Muscle layer of colon (tissue), 2 donors: ENCODE measurements around the gene CRB1.

Source experiments
- H3K27ac ChIP-seq: one replicate; pipeline ENCODE4 v1.7.0; 2013; ENCODE audit warnings: low read depth, mild to moderate bottlenecking, low read length, moderate library complexity
- H3K27me3 ChIP-seq, 2 donors: one replicate each; pipeline ENCODE4 v1.7.0; 2013; ENCODE audit warnings: low read length in 2 of 2, mild to moderate bottlenecking in 2 of 2; ENCODE audit not compliant: insufficient read depth in 2 of 2, control insufficient read depth in 1 of 2
- H3K36me3 ChIP-seq: one replicate; pipeline ENCODE4 v1.7.0; 2013; ENCODE audit warnings: mild to moderate bottlenecking, low read length; ENCODE audit not compliant: insufficient read depth
- H3K4me1 ChIP-seq: one replicate; pipeline ENCODE4 v1.7.0; 2013; ENCODE audit warnings: mild to moderate bottlenecking, low read length; ENCODE audit not compliant: insufficient read depth
- H3K4me3 ChIP-seq, 2 donors: one replicate each; pipeline ENCODE4 v1.7.0; 2013; ENCODE audit warnings: low read length in 2 of 2, low read depth in 1 of 2, mild to moderate bottlenecking in 1 of 2, moderate library complexity in 1 of 2
- H3K9ac ChIP-seq: one replicate; pipeline ENCODE4 v1.7.0; 2013; ENCODE audit warnings: low read length
- H3K9me3 ChIP-seq: one replicate; pipeline ENCODE4 v1.7.0; 2013; ENCODE audit warnings: mild to moderate bottlenecking, low read length
- donor health status: abdominal sarcoma.
- donor health status: Adenocarcinoma of cecum.

CRB1 gene

DNA sequence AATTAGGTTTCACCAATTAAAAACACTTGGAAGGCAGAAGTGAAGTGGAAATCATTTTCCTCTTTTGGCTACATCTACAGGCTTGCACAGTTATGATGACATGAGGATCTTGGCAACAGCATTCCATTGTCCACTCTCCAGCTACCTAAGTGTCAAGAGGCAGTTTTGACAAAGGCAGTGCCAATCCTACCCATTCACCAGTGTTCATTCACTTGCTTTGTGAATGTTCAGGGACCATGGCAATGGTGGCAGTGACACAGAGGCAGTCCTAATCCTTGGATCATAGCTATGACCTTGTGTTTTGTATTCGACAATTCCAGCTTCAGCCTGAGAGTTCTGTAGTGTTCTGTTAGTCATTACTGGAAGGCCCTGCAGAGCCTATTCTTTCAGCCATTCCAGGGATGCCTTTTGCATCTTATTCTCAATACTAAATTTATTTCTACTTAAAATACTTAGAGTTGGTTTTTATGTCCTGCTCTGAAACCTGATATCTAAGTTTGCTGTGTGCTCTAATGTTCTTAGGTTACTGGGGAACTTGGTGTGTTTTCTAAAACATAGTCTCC is 36.7 kb downstream of the CRB1 start:
- Histone ChIP-seq H3K4me1 (no peaks in the 10 kb centered on the region), H3K27ac (no peak overlapping the region), H3K36me3 (no peaks in the 10 kb centered on the region), H3K9me3 (no peaks in the 10 kb centered on the region), H3K4me3 (no peak overlapping the region), H3K27me3 (no peaks in the 10 kb centered on the region), H3K9ac (no peak overlapping the region)

DNA sequence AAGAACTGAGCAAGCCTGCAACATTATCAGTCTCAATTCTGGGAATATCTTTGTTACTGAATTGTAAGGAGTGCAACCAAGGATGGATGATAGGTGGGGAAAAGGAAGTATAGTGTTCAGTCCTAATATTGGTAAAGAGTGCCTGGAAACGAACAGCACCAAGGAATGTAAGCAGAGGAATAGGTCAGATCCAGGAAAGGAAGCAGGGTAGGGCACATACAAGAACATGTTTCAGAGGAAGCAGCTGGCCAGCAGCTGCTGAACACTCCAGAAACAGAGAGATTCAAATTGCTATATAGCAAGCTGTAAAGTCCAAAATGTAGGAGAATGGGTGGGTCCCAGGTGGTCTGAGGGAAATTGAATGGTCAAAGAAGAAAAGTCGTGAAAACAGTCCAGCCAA is 37.9 kb downstream of the CRB1 start:
- Histone ChIP-seq H3K9ac (no peak overlapping the region), H3K27me3 (no peaks in the 10 kb centered on the region), H3K4me1 (no peaks in the 10 kb centered on the region), H3K27ac (no peak overlapping the region), H3K9me3 (no peaks in the 10 kb centered on the region), H3K4me3 (no peak overlapping the region), H3K36me3 (no peaks in the 10 kb centered on the region)

DNA sequence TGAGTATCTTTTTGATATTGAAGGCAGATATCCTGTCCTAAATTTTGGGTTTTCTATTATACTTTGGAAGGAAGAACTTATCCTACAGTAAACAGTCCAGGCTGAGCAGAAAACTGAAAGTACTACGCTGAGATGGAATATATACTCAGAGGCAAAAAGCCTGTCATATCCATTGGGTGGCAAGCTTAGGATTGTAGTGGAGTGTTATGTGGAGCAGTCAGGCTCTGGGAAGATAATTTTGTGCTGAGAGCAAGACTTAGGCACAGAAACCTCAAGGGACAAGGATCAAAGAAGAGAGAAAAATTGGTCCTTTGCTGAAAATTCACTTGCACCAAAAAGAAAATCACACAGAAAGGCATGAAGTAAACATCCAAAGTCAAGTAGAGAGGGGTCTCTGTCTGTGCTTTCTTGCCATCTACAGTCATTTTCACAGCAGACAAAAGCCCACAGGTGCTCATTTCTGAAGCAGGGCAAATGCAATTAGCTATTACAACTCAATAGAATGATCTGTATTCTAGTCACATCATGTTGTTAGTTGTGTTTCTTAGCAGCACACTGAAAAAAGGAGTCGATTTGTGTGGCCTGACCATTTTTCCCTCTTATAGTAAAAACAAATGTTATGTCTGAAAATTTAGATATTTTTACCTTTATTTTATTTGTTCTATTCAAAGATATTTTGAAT is 38.5 kb downstream of the CRB1 start:
- Histone ChIP-seq H3K9ac (no peak overlapping the region), H3K9me3 (no peaks in the 10 kb centered on the region), H3K36me3 (no peaks in the 10 kb centered on the region), H3K4me3 (no peak overlapping the region), H3K27ac (no peak overlapping the region), H3K27me3 (no peaks in the 10 kb centered on the region), H3K4me1 (no peaks in the 10 kb centered on the region)

DNA sequence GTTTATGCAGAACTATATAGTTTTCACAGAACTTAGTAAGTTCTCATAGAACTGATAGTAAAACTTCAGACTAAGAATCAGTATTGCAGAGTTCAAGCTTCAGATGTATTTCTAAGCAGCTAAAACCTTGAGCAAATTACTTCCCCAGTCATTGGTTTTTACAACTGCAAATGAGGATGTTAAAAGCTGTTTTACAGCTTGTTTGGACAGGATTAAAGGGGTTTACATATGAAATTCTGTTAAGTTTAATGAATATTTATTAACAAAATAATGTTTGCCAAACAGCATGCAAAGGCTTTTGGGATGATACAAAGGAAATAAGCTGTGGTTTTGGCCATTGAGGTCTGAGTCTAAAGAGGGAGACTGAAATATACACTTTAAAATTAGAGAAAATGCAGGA is 39.1 kb downstream of the CRB1 start:
- Histone ChIP-seq H3K9ac (no peak overlapping the region), H3K4me1 (no peaks in the 10 kb centered on the region), H3K36me3 (no peaks in the 10 kb centered on the region), H3K27ac (no peak overlapping the region), H3K9me3 (no peaks in the 10 kb centered on the region), H3K4me3 (no peak overlapping the region), H3K27me3 (no peaks in the 10 kb centered on the region)

DNA sequence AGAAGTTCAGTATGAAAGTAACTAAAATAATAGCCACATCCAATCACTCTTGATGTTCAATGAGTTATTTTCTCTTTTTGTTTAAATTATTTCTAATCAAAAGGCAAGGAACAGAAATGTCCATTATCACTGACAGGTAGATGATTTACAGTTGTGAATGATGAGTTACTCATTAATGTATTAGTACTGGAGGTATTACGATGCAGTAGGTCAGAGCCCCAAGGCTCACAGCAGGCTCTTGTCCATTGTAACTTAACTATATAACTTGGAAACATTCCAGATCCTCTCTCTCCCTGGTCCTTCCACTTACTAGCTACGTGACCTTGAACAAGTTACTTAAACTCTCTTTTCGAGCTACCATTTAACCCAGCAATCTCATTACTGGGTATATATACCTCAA is 39.5 kb downstream of the CRB1 start:
- Histone ChIP-seq H3K9ac (no peak overlapping the region), H3K27ac (no peak overlapping the region), H3K36me3 (no peaks in the 10 kb centered on the region), H3K27me3 (no peaks in the 10 kb centered on the region), H3K9me3 (no peaks in the 10 kb centered on the region), H3K4me3 (no peak overlapping the region), H3K4me1 (no peaks in the 10 kb centered on the region)

DNA sequence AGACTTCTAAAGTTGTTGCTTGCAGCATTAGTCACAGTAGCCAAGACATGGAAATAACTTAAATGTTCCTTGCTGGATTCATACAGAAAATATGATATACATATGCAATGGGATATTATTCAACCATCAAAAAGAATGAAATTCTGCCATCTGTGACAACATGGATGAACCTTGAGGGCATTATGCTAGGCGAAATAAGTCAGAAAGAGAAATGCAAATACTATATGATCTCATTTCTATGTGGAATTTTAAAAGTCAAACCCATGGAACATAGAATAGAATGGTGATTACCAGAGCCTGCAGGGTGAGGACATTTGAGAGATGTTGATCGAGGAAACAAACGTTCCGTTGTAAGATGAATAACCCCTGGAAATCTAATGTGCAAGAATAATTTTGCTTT is 43.0 kb downstream of the CRB1 start:
- H3K27me3 ChIP-seq, result no peaks in the 10 kb centered on the region
- H3K9me3 ChIP-seq, result no peaks in the 10 kb centered on the region
- H3K36me3 ChIP-seq, result no peaks in the 10 kb centered on the region
- H3K9ac ChIP-seq, result no peak overlapping the region
- H3K4me1 ChIP-seq, result no peaks in the 10 kb centered on the region
- no peak overlapping the region for H3K27ac ChIP-seq
- H3K4me3 ChIP-seq, result no peak overlapping the region

DNA sequence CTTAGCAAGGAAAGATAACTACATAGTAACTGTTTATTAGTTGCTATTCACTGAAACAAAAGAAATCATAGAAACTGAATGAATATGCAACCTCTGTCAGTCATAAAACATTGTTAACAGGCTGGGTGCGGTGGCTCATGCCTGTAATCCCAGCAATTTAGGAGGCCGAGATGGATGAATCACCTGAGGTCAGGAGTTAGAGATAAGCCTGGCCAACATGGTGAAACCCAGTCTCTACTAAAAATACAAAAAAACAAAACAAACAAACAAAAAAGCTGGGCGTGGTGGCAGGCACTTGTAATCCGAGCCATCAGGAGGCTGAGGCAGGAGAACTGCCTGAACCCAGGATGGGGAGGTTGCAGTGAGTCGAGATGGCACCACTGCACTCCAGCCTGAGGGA is 44.1 kb downstream of the CRB1 start:
- Histone ChIP-seq H3K9ac (no peak overlapping the region), H3K9me3 (no peaks in the 10 kb centered on the region)

DNA sequence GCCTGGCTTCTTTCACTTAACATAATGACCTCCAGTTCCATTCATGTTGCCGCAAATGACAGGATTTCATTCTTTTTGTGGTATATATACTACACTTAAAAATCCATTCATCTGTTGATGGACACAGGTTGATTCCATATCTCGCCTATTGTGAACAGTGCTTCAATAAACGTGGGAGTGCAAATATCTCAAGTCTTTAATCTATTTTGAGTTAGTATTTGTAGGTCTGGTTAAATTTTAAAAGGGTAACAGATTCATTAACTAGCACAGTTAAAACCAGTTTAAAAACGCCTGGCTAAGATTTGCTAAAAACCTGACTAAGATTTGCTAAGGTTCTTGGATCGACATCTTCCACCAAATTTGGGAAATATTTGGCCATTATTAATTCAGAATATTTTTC is 45.7 kb downstream of the CRB1 start:
- no peaks in the 10 kb centered on the region for H3K4me1 ChIP-seq

More for the DNA sequence above, 44.1 kb downstream of the CRB1 start:
- H3K27ac ChIP-seq, result no peak overlapping the region
- H3K36me3 ChIP-seq, result no peaks in the 10 kb centered on the region
- no peaks in the 10 kb centered on the region for H3K4me1 ChIP-seq
- H3K4me3 ChIP-seq, result no peak overlapping the region
- H3K27me3 ChIP-seq, result no peaks in the 10 kb centered on the region

DNA sequence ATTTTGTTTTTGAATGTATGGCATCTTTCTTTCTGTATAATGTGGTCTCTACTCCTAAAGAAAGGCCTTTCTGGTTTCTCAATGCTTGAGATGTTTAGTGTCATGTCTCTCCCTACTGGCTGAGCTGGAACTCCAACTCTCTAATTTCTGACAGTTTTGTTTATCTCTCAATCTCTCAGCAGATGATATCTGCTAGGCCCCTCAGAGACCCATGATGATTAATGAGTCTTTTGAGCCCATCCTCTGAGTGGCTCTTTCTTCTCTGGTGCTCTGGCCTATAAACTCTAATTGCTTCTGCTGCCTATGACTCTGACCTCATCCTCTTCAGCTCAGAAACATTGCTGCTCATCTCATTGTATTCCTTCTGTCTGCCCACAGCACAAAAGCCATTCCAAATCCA is 46.6 kb downstream of the CRB1 start:
- no peaks in the 10 kb centered on the region for H3K4me1 ChIP-seq
- no peaks in the 10 kb centered on the region for H3K9me3 ChIP-seq
- no peak overlapping the region for H3K27ac ChIP-seq
- no peak overlapping the region for H3K4me3 ChIP-seq
- H3K9ac ChIP-seq, result no peak overlapping the region
- H3K36me3 ChIP-seq, result no peaks in the 10 kb centered on the region
- no peaks in the 10 kb centered on the region for H3K27me3 ChIP-seq

More for the DNA sequence above, 45.7 kb downstream of the CRB1 start:
- Histone ChIP-seq H3K9ac (no peak overlapping the region), H3K27ac (no peak overlapping the region), H3K36me3 (no peaks in the 10 kb centered on the region), H3K27me3 (no peaks in the 10 kb centered on the region), H3K4me3 (no peak overlapping the region), H3K9me3 (no peaks in the 10 kb centered on the region)

DNA sequence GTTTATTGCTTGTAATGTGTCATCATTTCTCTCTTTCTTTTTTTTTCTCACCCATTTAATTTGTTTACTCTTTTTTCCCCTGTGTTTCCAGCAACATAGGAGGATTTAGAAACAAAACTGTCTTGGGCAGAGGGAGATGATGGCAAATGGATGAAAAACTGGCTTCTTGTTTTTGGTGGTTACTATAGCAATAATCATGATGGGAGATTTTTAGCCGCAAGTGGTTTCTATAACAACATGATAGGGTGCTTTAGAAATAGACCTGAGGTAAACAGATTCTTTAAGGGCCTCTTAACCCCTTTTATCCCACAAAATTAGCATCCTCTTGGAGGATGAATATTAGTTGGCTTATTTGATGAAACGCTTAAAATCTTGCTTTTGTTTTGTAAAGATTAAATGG is 51.6 kb downstream of the CRB1 start:
- H3K36me3 ChIP-seq, result no peaks in the 10 kb centered on the region
- H3K9ac ChIP-seq, result no peak overlapping the region
- no peak overlapping the region for H3K27ac ChIP-seq
- no peaks in the 10 kb centered on the region for H3K4me1 ChIP-seq
- no peak overlapping the region for H3K4me3 ChIP-seq
- H3K9me3 ChIP-seq, result no peaks in the 10 kb centered on the region
- no peaks in the 10 kb centered on the region for H3K27me3 ChIP-seq

DNA sequence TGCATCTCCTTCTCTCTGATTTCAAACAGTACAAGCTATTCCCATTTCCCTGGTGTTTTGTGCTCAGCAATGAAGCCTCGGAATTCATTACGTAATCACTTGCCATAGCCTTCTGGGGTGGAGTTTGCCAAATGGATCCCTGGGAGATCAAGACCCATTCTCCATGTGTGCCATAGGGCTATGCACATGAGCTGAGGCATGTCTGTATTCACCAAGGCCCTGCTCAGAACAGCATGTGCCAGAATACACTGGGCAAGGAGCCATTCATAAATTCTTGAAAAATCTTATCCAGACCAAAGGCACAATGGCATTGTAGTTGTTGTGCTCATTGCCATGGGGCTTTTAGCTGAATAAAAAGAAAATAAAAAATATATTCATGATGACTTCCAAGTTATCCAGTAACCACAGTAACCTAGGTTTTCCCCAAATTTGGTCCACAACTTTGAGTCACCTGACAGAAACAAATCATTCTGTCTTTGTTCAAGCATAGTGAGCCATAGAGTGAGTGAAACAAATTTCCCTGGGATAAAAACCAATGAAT is 53.0 kb downstream of the CRB1 start:
- no peaks in the 10 kb centered on the region for H3K36me3 ChIP-seq
- H3K27me3 ChIP-seq, result no peaks in the 10 kb centered on the region
- H3K4me1 ChIP-seq, result no peaks in the 10 kb centered on the region
- H3K9ac ChIP-seq, result no peak overlapping the region
- H3K4me3 ChIP-seq, result no peak overlapping the region
- no peak overlapping the region for H3K27ac ChIP-seq
- no peaks in the 10 kb centered on the region for H3K9me3 ChIP-seq

DNA sequence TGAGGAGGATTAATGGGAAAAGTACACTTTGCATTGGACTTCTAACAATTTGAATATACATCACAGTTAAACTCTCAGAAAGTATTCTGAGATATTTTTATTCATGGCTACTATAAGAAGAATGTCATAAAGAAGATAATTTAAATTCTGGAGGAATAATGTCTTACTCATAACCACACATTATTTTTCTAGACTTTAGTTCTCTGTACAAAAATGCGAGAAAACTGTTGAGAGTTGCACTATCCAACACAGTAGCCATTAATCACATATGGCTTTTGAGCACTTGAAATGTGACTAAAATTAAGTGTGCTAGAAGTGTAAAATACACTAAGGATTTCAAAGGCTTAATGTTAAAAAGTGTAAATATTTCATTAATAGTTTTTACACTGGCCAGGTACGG is 53.8 kb downstream of the CRB1 start:
- H3K9me3 ChIP-seq, result no peaks in the 10 kb centered on the region
- no peaks in the 10 kb centered on the region for H3K27me3 ChIP-seq
- no peaks in the 10 kb centered on the region for H3K4me1 ChIP-seq
- no peaks in the 10 kb centered on the region for H3K36me3 ChIP-seq
- H3K9ac ChIP-seq, result no peak overlapping the region
- no peak overlapping the region for H3K4me3 ChIP-seq
- no peak overlapping the region for H3K27ac ChIP-seq
